ENCODE results near the gene PLPP7. TPM values are rescaled to one million over a fixed set of nuclear protein-coding genes. Genes with fewer than 3 reads are reported as not detected.
"Not testable (repeated sequence)": the region's sequence is repeated elsewhere in the genome, so short reads cannot be mapped to it uniquely, and the experiment has no call there.

PLPP7 gene
- total RNA-seq, 1 donor from 2014 or later = 0.73 TPM

GRCh38 chr9:131333771-131334628 is 44.5 kb downstream of the PLPP7 start:
- no peak for DNase-seq (ENCODE audit: extremely low spot score, unreplicated experiment)
- peaks cover under 1% of the 10 kb centered on the region for H3K36me3 Mint-ChIP-seq (ENCODE audit: unreplicated experiment)
- no peak overlapping the region for H3K27ac Mint-ChIP-seq (ENCODE audit: unreplicated experiment)

GRCh38 chr9:131334629-131335367 is 45.3 kb downstream of the PLPP7 start:
- no peak for TF ChIP-seq CTCF (IDR thresholded peaks at IDR 0.05)
- Mint-ChIP-seq H3K27me3 (ENCODE audit: unreplicated experiment) (peaks cover 4% of the 10 kb centered on the region), H3K36me3 (ENCODE audit: unreplicated experiment) (no peaks in the 10 kb centered on the region), H3K4me1 (ENCODE audit: unreplicated experiment) (peaks cover 14% of the 10 kb centered on the region), H3K4me3 (ENCODE audit: unreplicated experiment) (no peak overlapping the region), H3K9me3 (ENCODE audit: unreplicated experiment) (no peaks in the 10 kb centered on the region), H3K27ac (ENCODE audit: unreplicated experiment) (no peak overlapping the region)
- DNase-seq (ENCODE audit: extremely low spot score, unreplicated experiment) = no peak

More at GRCh38 chr9:131333771-131334628, 44.5 kb downstream of the PLPP7 start:
- Mint-ChIP-seq H3K4me3 (ENCODE audit: unreplicated experiment) (no peak overlapping the region), H3K4me1 (ENCODE audit: unreplicated experiment) (peaks cover 14% of the 10 kb centered on the region), H3K9me3 (ENCODE audit: unreplicated experiment) (no peaks in the 10 kb centered on the region), H3K27me3 (ENCODE audit: unreplicated experiment) (no peaks in the 10 kb centered on the region)
- no peak for TF ChIP-seq CTCF (IDR thresholded peaks at IDR 0.05)

GRCh38 chr9:131335368-131335755 is 45.8 kb downstream of the PLPP7 start:
- no peaks in the 10 kb centered on the region for H3K36me3 Mint-ChIP-seq (ENCODE audit: unreplicated experiment)

GRCh38 chr9:131337131-131337848 is 47.8 kb downstream of the PLPP7 start:
- Mint-ChIP-seq H3K9me3 (ENCODE audit: unreplicated experiment) (no peaks in the 10 kb centered on the region), H3K27me3 (ENCODE audit: unreplicated experiment) (peaks cover 24% of the 10 kb centered on the region), H3K4me1 (ENCODE audit: unreplicated experiment) (peaks cover 7% of the 10 kb centered on the region), H3K4me3 (ENCODE audit: unreplicated experiment) (no peak overlapping the region), H3K36me3 (ENCODE audit: unreplicated experiment) (no peaks in the 10 kb centered on the region), H3K27ac (ENCODE audit: unreplicated experiment) (no peak overlapping the region)
- no peak for TF ChIP-seq CTCF (IDR thresholded peaks at IDR 0.05)
- no peak for DNase-seq (ENCODE audit: extremely low spot score, unreplicated experiment)

More at GRCh38 chr9:131335368-131335755, 45.8 kb downstream of the PLPP7 start:
- DNase-seq (ENCODE audit: extremely low spot score, unreplicated experiment) = no peak
- Mint-ChIP-seq H3K9me3 (ENCODE audit: unreplicated experiment) (no peaks in the 10 kb centered on the region), H3K27me3 (ENCODE audit: unreplicated experiment) (peaks cover 8% of the 10 kb centered on the region), H3K4me3 (ENCODE audit: unreplicated experiment) (no peak overlapping the region), H3K4me1 (ENCODE audit: unreplicated experiment) (peaks cover 14% of the 10 kb centered on the region), H3K27ac (ENCODE audit: unreplicated experiment) (no peak overlapping the region)
- TF ChIP-seq CTCF (IDR thresholded peaks at IDR 0.05) = no peak

GRCh38 chr9:131339212-131339611 is 49.7 kb downstream of the PLPP7 start:
- H3K27me3 Mint-ChIP-seq (ENCODE audit: unreplicated experiment) = peaks cover 43% of the 10 kb centered on the region
- H3K27ac Mint-ChIP-seq (ENCODE audit: unreplicated experiment); H3K4me1 Mint-ChIP-seq (ENCODE audit: unreplicated experiment); H3K9me3 Mint-ChIP-seq (ENCODE audit: unreplicated experiment); DNase-seq (ENCODE audit: extremely low spot score, unreplicated experiment); H3K4me3 Mint-ChIP-seq (ENCODE audit: unreplicated experiment); H3K36me3 Mint-ChIP-seq (ENCODE audit: unreplicated experiment): not testable (repeated sequence)

- not testable (repeated sequence) for H3K4me3 Mint-ChIP-seq (ENCODE audit: unreplicated experiment); H3K36me3 Mint-ChIP-seq (ENCODE audit: unreplicated experiment); H3K9me3 Mint-ChIP-seq (ENCODE audit: unreplicated experiment); H3K4me1 Mint-ChIP-seq (ENCODE audit: unreplicated experiment); DNase-seq (ENCODE audit: extremely low spot score, unreplicated experiment); H3K27ac Mint-ChIP-seq (ENCODE audit: unreplicated experiment)
- peaks cover 47% of the 10 kb centered on the region for H3K27me3 Mint-ChIP-seq (ENCODE audit: unreplicated experiment)
Observed at GRCh38 chr9:131344931-131345535, 55.5 kb downstream of the PLPP7 start.
